NCI-H1048 (cell line): ENCODE data around the gene PRMT2.
"Not testable (repeated sequence)": the region's sequence is repeated elsewhere in the genome, so short reads cannot be mapped to it uniquely, and the experiment has no call there.

Experiments
- DNase-seq: peaks from one replicate; lab custom pipeline; 2025; lab: John Stamatoyannopoulos, UW

The PRMT2 gene

GRCh38 chr21:46617267-46618051 is 18.0 kb upstream of the PRMT2 start:
- DNase-seq = no peak

GRCh38 chr21:46618738-46619379 is 16.6 kb upstream of the PRMT2 start:
- DNase-seq = no peak

- no peak for DNase-seq
These were observed 15.6 kb upstream of the PRMT2 start for GRCh38 chr21:46619846-46620245.

GRCh38 chr21:46620846-46621245 is 14.6 kb upstream of the PRMT2 start:
- no peak for DNase-seq

GRCh38 chr21:46621457-46622182 is 13.9 kb upstream of the PRMT2 start:
- no peak for DNase-seq

GRCh38 chr21:46622226-46622625 is 13.2 kb upstream of the PRMT2 start:
- peak; percentile 31 for DNase-seq

- no peak for DNase-seq
These were observed 11.4 kb upstream of the PRMT2 start for GRCh38 chr21:46624050-46624449.

GRCh38 chr21:46625759-46626158 is 9.7 kb upstream of the PRMT2 start:
- DNase-seq = no peak

- no peak for DNase-seq
These were observed 8.9 kb upstream of the PRMT2 start for GRCh38 chr21:46626536-46626935.

GRCh38 chr21:46626975-46627501 is 8.4 kb upstream of the PRMT2 start:
- DNase-seq = no peak

GRCh38 chr21:46627726-46628125 is 7.7 kb upstream of the PRMT2 start:
- DNase-seq = no peak

- no peak for DNase-seq
These were observed 6.6 kb upstream of the PRMT2 start for GRCh38 chr21:46628868-46629267.

GRCh38 chr21:46630915-46631314 is 4.6 kb upstream of the PRMT2 start:
- DNase-seq = not testable (repeated sequence)

GRCh38 chr21:46633566-46633965 is 1.9 kb upstream of the PRMT2 start:
- no peak for DNase-seq

GRCh38 chr21:46634427-46634826 is 1.0 kb upstream of the PRMT2 start:
- no peak for DNase-seq

GRCh38 chr21:46634966-46635323 is 529 bp upstream of the PRMT2 start:
- no peak for DNase-seq

GRCh38 chr21:46636181-46636512 is 673 bp downstream of the PRMT2 start:
- DNase-seq = no peak

GRCh38 chr21:46636550-46637285 is 1.2 kb downstream of the PRMT2 start:
- DNase-seq = no peak

- DNase-seq = no peak
These were observed 2.7 kb downstream of the PRMT2 start for GRCh38 chr21:46637952-46638746.

- peak; percentile 22 for DNase-seq
These were observed 4.3 kb downstream of the PRMT2 start for GRCh38 chr21:46639489-46640386.
